Panc1 (cell line): ENCODE results near the gene USP12. TPM values are rescaled to one million over a fixed set of nuclear protein-coding genes. Genes with fewer than 3 reads are reported as not detected.

Experiments used
- ATAC-seq: fragments of 200-7000 bp; cut with Tn5 transposase; 2 replicates; pipeline ENCODE4 v1.9.1; 2020; ENCODE audit warnings: mild to moderate bottlenecking, moderate library complexity
- BruUV-seq: library from RNA; stranded (reverse); fragments of 400-500 nt; replicated peaks from 2 replicates; lab custom pipeline; 2021; lab: Mats Ljungman, UMichigan
- CTCF ChIA-PET: fragments of 300-600 bp; sonication (Branson Sonifier 250); formaldehyde crosslinking; loops from one replicate; lab custom pipeline; 2022; ENCODE audit warnings: antibody characterized with exemption; lab: Charles Lee
- POLR2A ChIA-PET: fragments of 300-600 bp; sonication (Branson Sonifier 250); formaldehyde crosslinking; loops from one replicate; lab custom pipeline; 2022; ENCODE audit warnings: antibody characterized with exemption; lab: Charles Lee
- DNase-seq: peaks from one replicate; pipeline ENCODE4 v3.0.0-alpha.2; 2010; ENCODE audit warnings: low read depth, low spot score
- H3K27ac ChIP-seq: 2 replicates; pipeline ENCODE4 v1.5.1; 2011; ENCODE audit warnings: mild to moderate bottlenecking, low read length, inconsistent platforms
- H3K27me3 ChIP-seq: fragments of 200-500 bp; sonication (Bioruptor generic); 2 replicates; pipeline ENCODE4 v1.6.0; 2014; ENCODE audit warnings: low read length, inconsistent platforms; ENCODE audit not compliant: control insufficient read depth, insufficient read depth
- H3K36me3 ChIP-seq: fragments of 200-500 bp; sonication (Bioruptor generic); 2 replicates; pipeline ENCODE4 v1.5.1; 2014; ENCODE audit warnings: inconsistent platforms, mild to moderate bottlenecking, low read length, moderate library complexity; ENCODE audit not compliant: control insufficient read depth, insufficient read depth
- H3K4me1 ChIP-seq: 2 replicates; pipeline ENCODE4 v1.5.1; 2011; ENCODE audit warnings: inconsistent platforms, mild to moderate bottlenecking, low read length, moderate library complexity; ENCODE audit not compliant: control insufficient read depth, insufficient read depth
- H3K4me3 ChIP-seq, 2 experiments: 2 replicates each; pipeline ENCODE4 v1.5.1; 2011 to 2012; ENCODE audit warnings: low read depth in 2 of 2, low read length in 2 of 2, mild to moderate bottlenecking in 2 of 2, inconsistent platforms in 1 of 2, moderate library complexity in 1 of 2
- H3K9me3 ChIP-seq: fragments of 200-500 bp; sonication (Bioruptor generic); 2 replicates; pipeline ENCODE4 v1.5.1; 2014; ENCODE audit warnings: low read depth, mild to moderate bottlenecking, inconsistent platforms, low read length, moderate library complexity; ENCODE audit not compliant: control insufficient read depth, insufficient read depth
- POLR2AphosphoS5 ChIP-seq: IDR thresholded peaks from 2 replicates; pipeline ENCODE4 v1.6.1; 2012; ENCODE audit warnings: mild to moderate bottlenecking, low read depth, low read length, moderate library complexity
- REST ChIP-seq, 2 experiments: IDR thresholded peaks; 2 replicates each; pipeline ENCODE4 v1.6.1; 2011 to 2012; ENCODE audit warnings: low read depth in 2 of 2, control low read depth in 1 of 2, low read length in 1 of 2, mild to moderate bottlenecking in 1 of 2, moderate library complexity in 1 of 2; ENCODE audit not compliant: insufficient read depth in 1 of 2
- SIN3A ChIP-seq: IDR thresholded peaks from 2 replicates; pipeline ENCODE4 v1.6.1; 2012; ENCODE audit warnings: low read depth, mild to moderate bottlenecking, low read length, moderate library complexity, borderline replicate concordance; ENCODE audit not compliant: insufficient read depth
- TCF7L2 ChIP-seq: IDR thresholded peaks from 2 replicates; pipeline ENCODE4 v1.6.1; 2011; ENCODE audit warnings: mild to moderate bottlenecking, low read depth, low read length, inconsistent platforms
- in situ Hi-C: cut with HindIII; loops from 2 replicates; pipeline ENCODE4 v1.10.0; 2016; ENCODE audit warnings: low sequenced_read_pairs, low pct_unique_long_range_greater_than_20kb
- intact Hi-C: fragments of 100-400 bp; cut with micrococcal nuclease; formaldehyde crosslinking; loops from one replicate; pipeline ENCODE4 v1.10.0; 2022; ENCODE audit not compliant: unreplicated experiment
- total RNA-seq: library from RNA; stranded (reverse); gene quantifications from one replicate; pipeline ENCODE4 v1.2.1, GENCODE V29; 2021; ENCODE audit not compliant: unreplicated experiment
- TF ChIP-seq, protein P1 (sequence below): fragments of 450-650 bp; IDR thresholded peaks from 2 replicates; pipeline ENCODE4 v1.5.1; 2017; ENCODE audit warnings: mild to moderate bottlenecking

USP12 gene
- total RNA-seq, 1 experiment from 2014 or later = 82.0 TPM

DNA sequence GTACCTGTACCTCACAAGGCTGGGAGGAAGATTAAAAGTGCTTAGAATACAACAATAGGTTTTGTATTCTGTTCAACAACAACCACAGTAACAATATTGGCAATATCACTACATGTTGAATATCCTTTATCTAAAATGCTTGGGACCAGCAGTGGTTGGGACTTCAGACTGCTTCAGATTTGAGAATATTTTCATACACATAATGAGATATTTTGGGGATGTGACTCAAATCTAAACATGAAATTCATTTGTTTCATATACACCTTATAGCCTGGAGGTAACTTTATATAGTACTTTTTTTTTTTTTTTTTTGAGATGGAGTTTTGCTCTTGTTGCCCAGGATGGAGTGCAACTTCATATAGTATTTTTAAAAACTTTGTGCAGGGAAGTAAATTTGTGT is 73.9 kb downstream of the USP12 start:
- intact Hi-C loops = no loop called here

GRCh38 chr13:27091451-27091850 is 80.2 kb downstream of the USP12 start:
- POLR2A ChIA-PET = no interaction called here
- H3K4me1 ChIP-seq = no peaks in the 10 kb centered on the region; the same call in 1 of the 2 replicates
- no peak overlapping the region for H3K27ac ChIP-seq
- CTCF ChIA-PET = no interaction called here
- TF ChIP-seq, protein P1, sequence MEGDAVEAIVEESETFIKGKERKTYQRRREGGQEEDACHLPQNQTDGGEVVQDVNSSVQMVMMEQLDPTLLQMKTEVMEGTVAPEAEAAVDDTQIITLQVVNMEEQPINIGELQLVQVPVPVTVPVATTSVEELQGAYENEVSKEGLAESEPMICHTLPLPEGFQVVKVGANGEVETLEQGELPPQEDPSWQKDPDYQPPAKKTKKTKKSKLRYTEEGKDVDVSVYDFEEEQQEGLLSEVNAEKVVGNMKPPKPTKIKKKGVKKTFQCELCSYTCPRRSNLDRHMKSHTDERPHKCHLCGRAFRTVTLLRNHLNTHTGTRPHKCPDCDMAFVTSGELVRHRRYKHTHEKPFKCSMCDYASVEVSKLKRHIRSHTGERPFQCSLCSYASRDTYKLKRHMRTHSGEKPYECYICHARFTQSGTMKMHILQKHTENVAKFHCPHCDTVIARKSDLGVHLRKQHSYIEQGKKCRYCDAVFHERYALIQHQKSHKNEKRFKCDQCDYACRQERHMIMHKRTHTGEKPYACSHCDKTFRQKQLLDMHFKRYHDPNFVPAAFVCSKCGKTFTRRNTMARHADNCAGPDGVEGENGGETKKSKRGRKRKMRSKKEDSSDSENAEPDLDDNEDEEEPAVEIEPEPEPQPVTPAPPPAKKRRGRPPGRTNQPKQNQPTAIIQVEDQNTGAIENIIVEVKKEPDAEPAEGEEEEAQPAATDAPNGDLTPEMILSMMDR = no peak
- TF ChIP-seq TCF7L2 (no peak), REST (IDR thresholded peaks at IDR 0.05; ENCODE audit: insufficient read depth in 1 of 2, low read depth in 2 of 2, low read length in 1 of 2) (no peak), SIN3A (no peak), POLR2AphosphoS5 (no peak)
- DNase-seq (no peak), ATAC-seq (no peak)
- no peaks in the 10 kb centered on the region for H3K27me3 ChIP-seq
- intact Hi-C loops (no loop called here), in situ Hi-C loops (no loop called here)
- BruUV-seq = no TSS peak
- H3K4me3 ChIP-seq = no peak overlapping the region
- peaks cover 16% of the 10 kb centered on the region for H3K36me3 ChIP-seq
- no peaks in the 10 kb centered on the region for H3K9me3 ChIP-seq

More for the DNA sequence above, 73.9 kb downstream of the USP12 start:
- Histone ChIP-seq H3K36me3 (peaks cover 11% of the 10 kb centered on the region), H3K27me3 (no peaks in the 10 kb centered on the region), H3K4me3 (no peak overlapping the region), H3K27ac (0 out of 2 replicates have a peak overlapping the region, but pooled peaks have one; percentile 31), H3K9me3 (no peaks in the 10 kb centered on the region), H3K4me1 (peaks cover 16% of the 10 kb centered on the region; the same call in 1 of the 2 replicates)
- in situ Hi-C loops = no loop called here
- BruUV-seq = no TSS peak
- ATAC-seq (no peak), DNase-seq (no peak)
- ChIA-PET POLR2A (no interaction called here), CTCF (interaction anchor here (0.7 kb wide), 1 partner anchor 75 kb away, joined by 3 read pairs; no protein-coding TSS in a partner anchor)
- TF ChIP-seq POLR2AphosphoS5 (no peak), REST (IDR thresholded peaks at IDR 0.05; ENCODE audit: insufficient read depth in 1 of 2, low read depth in 2 of 2, low read length in 1 of 2) (no peak), SIN3A (no peak), TCF7L2 (no peak)
- TF ChIP-seq, protein P1 = no peak
